DOHH2 (cell line): Measurements from ENCODE around the gene NEUROD6.

ENCODE experiments used
- H3F3A ChIP-seq: fragments of 200-600 bp; sonication (generic), shearing (Covaris generic); 2 replicates; pipeline ENCODE4 v1.6.0; 2016; ENCODE audit warnings: antibody characterized with exemption, mild to moderate bottlenecking; ENCODE audit not compliant: control insufficient read depth, insufficient read depth
- H3K27ac ChIP-seq: fragments of 200-600 bp; sonication (generic); 2 replicates; pipeline ENCODE4 v1.5.1; 2014; ENCODE audit warnings: low read depth, mild to moderate bottlenecking, low read length, moderate library complexity
- H3K27me3 ChIP-seq: fragments of 200-600 bp; sonication (generic); 2 replicates; pipeline ENCODE4 v1.6.1; 2014; ENCODE audit warnings: mild to moderate bottlenecking, low read length, mixed read lengths; ENCODE audit not compliant: control insufficient read depth
- H3K36me3 ChIP-seq: fragments of 200-600 bp; sonication (generic); 2 replicates; pipeline ENCODE4 v1.6.1; 2014; ENCODE audit warnings: mild to moderate bottlenecking, low read length, moderate library complexity, mixed read lengths; ENCODE audit not compliant: control insufficient read depth
- H3K4me1 ChIP-seq: fragments of 200-600 bp; sonication (generic); 2 replicates; pipeline ENCODE4 v1.6.1; 2014; ENCODE audit warnings: mild to moderate bottlenecking, low read length, mixed read lengths; ENCODE audit not compliant: control insufficient read depth
- H3K4me2 ChIP-seq: fragments of 200-600 bp; sonication (generic); 2 replicates; pipeline ENCODE4 v1.6.0; 2014; ENCODE audit warnings: mild to moderate bottlenecking, low read length, moderate library complexity
- H3K4me3 ChIP-seq: fragments of 200-600 bp; sonication (generic); 2 replicates; pipeline ENCODE4 v1.5.1; 2014; ENCODE audit warnings: mild to moderate bottlenecking, low read length, mixed read lengths
- H3K79me2 ChIP-seq: fragments of 200-600 bp; sonication (generic); 2 replicates; pipeline ENCODE4 v1.6.1; 2014; ENCODE audit warnings: mild to moderate bottlenecking, low read length, mixed read lengths; ENCODE audit not compliant: control insufficient read depth
- H3K9me2 ChIP-seq: fragments of 200-600 bp; sonication (generic); replicated peaks from 2 replicates; pipeline ENCODE4 v1.6.1; 2014; ENCODE audit warnings: mild to moderate bottlenecking, low read length, mixed read lengths; ENCODE audit not compliant: control insufficient read depth
- H3K9me3 ChIP-seq: fragments of 200-600 bp; sonication (generic); 2 replicates; pipeline ENCODE4 v1.6.1; 2014; ENCODE audit warnings: antibody characterized with exemption, low read length, mixed read lengths; ENCODE audit not compliant: control insufficient read depth, insufficient read depth
- H4K20me1 ChIP-seq: fragments of 200-600 bp; sonication (generic); 2 replicates; pipeline ENCODE4 v1.6.0; 2014; ENCODE audit warnings: low read depth, mild to moderate bottlenecking, antibody characterized with exemption, low read length, moderate library complexity; ENCODE audit not compliant: control insufficient read depth, insufficient read depth
- CTCF ChIP-seq: fragments of 200-600 bp; sonication (generic); IDR thresholded peaks from one replicate; pipeline ENCODE4 v1.5.1; 2014; ENCODE audit warnings: antibody characterized with exemption, mild to moderate bottlenecking, low read depth, low read length; ENCODE audit not compliant: poor library complexity, severe bottlenecking
- EZH2phosphoT487 ChIP-seq: fragments of 200-600 bp; sonication (generic); IDR thresholded peaks from 2 replicates; pipeline ENCODE4 v1.6.1; 2017; ENCODE audit warnings: borderline replicate concordance, mild to moderate bottlenecking, antibody characterized with exemption, low read length, moderate library complexity, mixed read lengths

NEUROD6 gene

GRCh38 chr7:31312889-31313288, 27.6 kb downstream of the NEUROD6 start:
- Histone ChIP-seq H3K27ac (no peak overlapping the region), H3K36me3 (no peaks in the 10 kb centered on the region), H3F3A (no peaks in the 10 kb centered on the region), H3K4me3 (no peak overlapping the region), H4K20me1 (no peaks in the 10 kb centered on the region), H3K27me3 (0 out of 2 replicates have a peak, but pooled peaks cover 3% of the 10 kb centered on the region), H3K4me2 (no peak overlapping the region), H3K9me3 (no peaks in the 10 kb centered on the region), H3K79me2 (no peaks in the 10 kb centered on the region), H3K4me1 (no peaks in the 10 kb centered on the region), H3K9me2 (no peaks in the 10 kb centered on the region)
- TF ChIP-seq EZH2phosphoT487 (no peak), CTCF (no peak)

- TF ChIP-seq EZH2phosphoT487 (no peak), CTCF (no peak)
- Histone ChIP-seq H3F3A (no peaks in the 10 kb centered on the region), H3K4me1 (no peaks in the 10 kb centered on the region), H3K36me3 (no peaks in the 10 kb centered on the region), H4K20me1 (no peaks in the 10 kb centered on the region), H3K27me3 (0 out of 2 replicates have a peak, but pooled peaks cover 3% of the 10 kb centered on the region), H3K9me2 (no peaks in the 10 kb centered on the region), H3K79me2 (no peaks in the 10 kb centered on the region), H3K9me3 (no peaks in the 10 kb centered on the region), H3K4me2 (no peak overlapping the region), H3K4me3 (no peak overlapping the region), H3K27ac (no peak overlapping the region)
Observed at GRCh38 chr7:31311552-31311951, 29.0 kb downstream of the NEUROD6 start.

- Histone ChIP-seq H3K4me1 (no peaks in the 10 kb centered on the region), H3K9me2 (no peaks in the 10 kb centered on the region), H3K27ac (no peak overlapping the region), H4K20me1 (no peaks in the 10 kb centered on the region), H3K4me2 (no peak overlapping the region), H3K27me3 (0 out of 2 replicates have a peak, but pooled peaks cover 3% of the 10 kb centered on the region), H3K36me3 (no peaks in the 10 kb centered on the region), H3K79me2 (no peaks in the 10 kb centered on the region), H3K4me3 (no peak overlapping the region), H3K9me3 (no peaks in the 10 kb centered on the region), H3F3A (no peaks in the 10 kb centered on the region)
- TF ChIP-seq EZH2phosphoT487: no peak
- TF ChIP-seq CTCF: no peak
Observed at GRCh38 chr7:31310321-31310935, 30.1 kb downstream of the NEUROD6 start.
